Ureter (tissue), 1 donor: Measurements from ENCODE around the gene NAA35. TPM values are rescaled to one million over a fixed set of nuclear protein-coding genes. Genes with fewer than 3 reads are reported as not detected.
"Not testable (repeated sequence)": the region's sequence is repeated elsewhere in the genome, so short reads cannot be mapped to it uniquely, and the experiment has no call there.

Source experiments
- DNase-seq: peaks from one replicate; pipeline ENCODE4 v3.0.0-alpha.2; 2020; ENCODE audit warnings: low spot score
- total RNA-seq: library from RNA; stranded (reverse); gene quantifications from one replicate; pipeline ENCODE4 v1.2.4, GENCODE V29; 2023
- donor health status: DM: yes; HTN: yes; CAD: no.

Gene NAA35
- 30.3 TPM for total RNA-seq

DNA sequence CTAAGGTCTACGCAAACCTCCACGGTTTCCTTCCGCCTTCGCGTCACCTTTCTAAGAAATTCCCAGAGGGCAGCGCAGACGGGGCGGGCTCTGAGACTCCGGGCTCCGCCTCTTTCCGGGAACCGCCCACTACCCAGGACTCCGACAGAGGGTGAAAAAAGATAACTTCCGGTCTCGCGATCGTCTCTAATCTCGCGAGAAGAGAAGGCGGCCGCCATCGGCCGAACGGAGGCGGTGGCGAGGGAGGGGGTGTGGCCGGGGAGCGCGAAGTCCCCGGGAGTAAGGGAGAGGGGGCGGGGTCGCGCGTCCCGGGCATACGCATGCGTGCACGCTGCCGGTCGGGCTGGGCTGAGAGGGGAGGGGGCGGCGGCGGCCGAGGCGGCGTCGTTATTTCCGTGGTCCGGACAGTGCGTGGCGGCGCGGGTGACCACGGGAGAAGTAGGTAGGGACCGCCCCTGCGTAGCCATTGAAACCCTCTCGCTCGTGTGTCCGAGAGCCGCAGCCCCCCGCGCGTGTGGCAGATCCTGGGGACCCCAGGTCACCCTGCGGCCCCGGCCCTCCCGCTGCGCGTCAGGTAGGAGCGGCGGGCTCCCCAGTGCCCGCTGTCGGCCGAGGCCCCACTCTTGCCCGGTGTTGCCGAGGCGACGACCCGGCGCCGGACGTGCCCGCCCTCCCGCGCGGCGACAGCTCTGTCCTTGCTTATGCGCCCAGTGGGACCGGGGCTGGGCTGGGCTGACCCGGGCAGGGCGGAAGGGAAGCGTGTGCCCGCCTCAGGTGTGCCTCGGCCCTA is at the start of gene NAA35:
TSS of gene NAA35 (plus strand) at position 315 of the 790 bp plus-strand sequence. CDS start 1,014 bp downstream, outside the sequence.
- DNase-seq, result peak; percentile 99

DNA sequence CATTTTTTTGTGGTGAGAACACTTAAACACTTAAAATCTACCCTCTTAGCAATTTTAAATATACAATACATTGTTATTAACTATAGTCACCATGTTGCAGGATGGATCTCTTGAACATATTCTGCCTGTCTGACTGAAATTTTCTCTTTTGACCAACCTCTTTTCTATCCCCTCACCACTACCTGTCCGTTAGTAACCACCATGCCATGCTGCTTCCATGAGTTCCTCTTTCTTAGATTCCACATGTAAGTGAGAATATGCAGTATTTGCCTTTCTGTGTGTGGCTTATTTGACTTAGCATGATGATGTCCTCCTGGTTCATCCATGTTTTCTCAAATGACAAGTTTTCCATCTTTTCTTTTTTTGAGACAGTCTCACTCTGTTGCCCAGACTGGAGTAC is 48.5 kb upstream of the NAA35 start:
- DNase-seq, result no peak

DNA sequence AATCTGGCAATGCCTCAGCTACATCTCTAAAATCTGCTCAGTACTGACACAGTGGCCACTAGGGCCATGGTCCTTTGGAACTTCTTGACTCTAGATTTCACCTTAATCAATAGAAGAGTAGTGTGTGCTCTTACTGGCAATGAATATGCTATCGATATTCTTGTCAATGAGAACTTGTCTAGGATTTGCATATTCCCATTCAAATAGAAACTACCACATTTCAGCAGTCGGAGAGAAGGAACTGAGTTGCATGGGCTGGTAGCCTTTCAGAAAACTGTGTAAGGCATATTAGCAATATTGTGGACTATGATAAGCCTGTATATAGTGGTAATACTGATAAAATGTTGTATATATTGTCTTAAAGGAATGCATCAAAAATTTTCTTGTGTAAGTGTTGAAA is 45.3 kb upstream of the NAA35 start:
- no peak for DNase-seq

DNA sequence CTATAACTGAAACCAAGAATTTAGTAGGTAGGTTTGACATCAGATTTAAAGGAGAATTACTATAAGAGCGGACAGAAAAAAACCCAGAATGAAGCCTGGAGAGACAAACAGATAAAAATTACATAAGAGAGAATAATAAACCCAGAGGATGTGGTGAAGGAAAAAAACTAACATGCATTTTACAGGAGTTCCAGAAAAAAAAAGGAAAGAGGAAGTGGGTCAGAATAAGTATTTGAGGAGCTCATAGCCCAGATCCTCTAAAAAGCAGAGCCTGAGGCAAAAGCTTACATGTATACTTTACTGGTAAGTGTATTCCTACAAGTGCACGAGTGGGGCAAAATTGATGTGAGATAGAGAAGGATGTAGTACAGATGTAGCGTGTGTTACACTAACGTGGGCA is 43.1 kb upstream of the NAA35 start:
- no peak for DNase-seq

DNA sequence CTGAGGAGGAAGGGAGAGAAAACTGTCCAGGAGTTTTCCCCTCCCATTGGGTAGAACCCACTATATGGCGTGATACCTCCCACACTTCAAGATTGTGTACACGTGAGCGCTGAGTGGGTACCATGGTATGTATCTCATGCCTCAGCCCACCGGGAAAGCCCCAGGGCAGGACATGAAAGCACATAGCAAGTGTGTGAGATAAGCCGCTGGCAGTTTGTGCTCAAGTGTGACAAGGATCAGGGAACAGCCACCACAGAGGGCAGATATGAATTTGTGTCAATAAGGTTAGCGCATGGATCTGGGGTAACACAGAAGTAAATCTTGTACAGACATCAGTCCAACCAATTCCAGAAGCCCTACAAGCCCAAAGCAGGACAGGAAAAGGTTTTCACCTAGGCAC is 42.6 kb upstream of the NAA35 start:
- DNase-seq, result no peak

DNA sequence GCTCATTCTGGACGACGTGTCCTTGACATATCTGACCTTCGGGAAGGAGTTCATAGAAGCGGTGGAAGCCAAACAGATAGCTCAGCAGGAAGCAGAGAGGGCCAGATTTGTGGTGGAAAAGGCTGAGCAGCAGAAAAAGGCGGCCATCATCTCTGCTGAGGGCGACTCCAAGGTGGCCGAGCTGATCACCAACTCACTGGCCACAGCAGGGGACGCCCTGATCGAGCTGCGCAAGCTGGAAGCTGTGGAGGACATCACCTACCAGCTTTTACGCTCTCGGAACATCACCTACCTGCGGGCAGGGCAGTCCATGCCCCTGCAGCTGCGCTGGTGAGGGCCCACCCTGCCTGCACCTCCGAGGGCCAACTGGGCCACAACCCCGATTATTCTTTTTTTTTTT is 41.6 kb upstream of the NAA35 start:
- DNase-seq, result no peak

DNA sequence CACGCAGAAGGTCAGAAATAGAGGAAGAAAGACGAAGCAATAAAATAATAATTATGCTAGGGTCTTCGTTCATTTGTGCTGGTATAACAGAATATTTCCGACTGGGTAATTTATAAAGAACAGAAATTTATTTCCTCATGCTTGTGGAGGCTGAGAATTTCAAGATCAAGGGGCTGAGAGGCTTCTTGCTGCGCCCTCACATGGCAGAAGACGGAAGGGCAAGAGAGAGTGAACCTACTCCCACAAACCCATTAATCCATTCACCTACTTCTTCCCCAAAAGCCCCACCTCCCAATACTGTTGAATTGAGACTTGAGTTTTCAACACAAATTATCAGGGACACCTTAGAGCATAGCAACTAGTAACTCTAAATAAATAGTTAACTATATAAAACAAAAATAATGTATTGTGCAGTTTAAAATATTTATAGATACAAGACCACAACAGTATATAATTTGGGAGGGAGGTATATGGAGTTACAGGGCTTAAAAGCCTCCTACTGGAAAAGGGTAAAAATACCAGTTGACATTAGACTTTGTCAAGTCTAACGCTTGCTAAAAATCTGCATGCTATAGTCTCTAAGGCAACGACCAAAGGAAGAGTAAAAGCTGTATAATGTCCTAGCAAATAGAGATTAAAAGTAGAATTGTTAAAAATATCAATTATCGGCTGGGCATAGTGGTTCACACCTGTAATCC is 40.3 kb upstream of the NAA35 start:
- no peak for DNase-seq

DNA sequence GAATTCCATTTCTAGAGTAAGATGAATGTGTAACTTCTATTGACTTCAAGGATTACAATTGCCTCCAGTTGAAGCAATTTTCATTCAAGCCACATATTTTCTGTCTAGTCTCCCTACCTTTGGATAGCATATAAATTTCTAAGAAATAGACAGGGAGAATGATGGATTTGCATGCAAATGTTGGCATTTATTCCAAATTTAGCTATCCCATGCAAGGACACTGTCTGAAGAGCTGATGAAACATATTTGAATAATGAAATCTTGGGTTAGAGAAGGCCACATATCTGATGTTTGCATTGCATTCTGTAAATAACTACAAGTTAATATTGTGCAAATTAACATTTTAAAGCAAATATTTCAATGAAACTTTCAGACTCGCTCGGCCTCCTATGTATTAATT is 36.0 kb upstream of the NAA35 start:
- DNase-seq, result no peak

DNA sequence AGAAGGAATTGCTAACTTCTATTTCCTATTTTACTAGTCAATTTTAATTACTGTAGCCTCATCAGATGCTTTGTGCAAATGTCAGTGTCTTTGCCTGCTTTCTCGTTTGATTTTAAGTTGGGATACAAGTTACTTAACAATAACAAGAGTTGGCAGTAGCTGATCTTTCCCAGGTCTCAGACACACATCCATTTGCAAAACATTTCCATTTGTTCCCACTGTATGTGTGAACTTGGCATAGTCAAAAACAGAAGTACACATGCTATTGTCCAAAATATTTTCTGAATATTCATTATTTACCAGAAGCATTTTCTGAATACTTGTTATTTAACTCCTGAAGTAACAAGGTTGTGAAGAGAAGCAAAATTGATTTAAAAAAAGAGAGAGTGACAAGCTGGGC is 35.0 kb upstream of the NAA35 start:
- DNase-seq, result no peak

DNA sequence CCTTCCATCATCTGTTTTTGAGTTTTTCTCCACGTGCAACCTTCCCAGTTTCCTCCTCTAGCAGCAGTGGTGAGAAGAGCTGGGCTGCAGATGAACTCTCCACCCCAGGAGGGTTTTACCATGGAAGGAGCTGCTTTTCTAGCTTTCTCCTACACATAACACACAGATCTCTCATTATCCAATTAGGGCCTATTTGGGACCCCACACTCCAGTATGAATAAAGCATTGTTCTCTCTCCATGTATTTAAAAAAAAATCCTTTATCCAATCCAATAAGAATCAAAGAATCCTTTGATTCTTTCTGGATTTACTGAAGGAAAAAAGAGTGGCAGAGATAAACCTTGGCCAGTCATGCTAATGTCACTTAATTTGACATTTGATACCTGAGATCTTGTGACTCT is 31.6 kb upstream of the NAA35 start:
- no peak for DNase-seq

DNA sequence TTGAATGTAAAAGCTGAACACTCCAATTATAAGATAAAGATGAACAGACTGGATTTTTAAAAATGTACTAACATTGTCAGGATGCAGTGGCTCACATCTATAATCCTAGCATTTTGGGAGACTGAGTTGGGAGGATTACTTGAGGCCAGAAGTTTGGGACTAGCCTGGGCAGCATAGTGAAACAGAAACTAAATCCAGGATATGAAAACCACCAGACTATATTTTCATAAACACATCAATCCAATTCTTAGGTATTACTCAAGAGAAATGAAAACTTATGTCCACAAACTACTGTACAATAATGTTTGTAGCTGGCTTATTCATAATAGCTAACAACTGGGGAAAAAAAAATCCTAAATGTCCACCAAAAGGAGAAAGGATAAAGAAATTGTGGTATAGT is 26.8 kb upstream of the NAA35 start:
- DNase-seq, result no peak

DNA sequence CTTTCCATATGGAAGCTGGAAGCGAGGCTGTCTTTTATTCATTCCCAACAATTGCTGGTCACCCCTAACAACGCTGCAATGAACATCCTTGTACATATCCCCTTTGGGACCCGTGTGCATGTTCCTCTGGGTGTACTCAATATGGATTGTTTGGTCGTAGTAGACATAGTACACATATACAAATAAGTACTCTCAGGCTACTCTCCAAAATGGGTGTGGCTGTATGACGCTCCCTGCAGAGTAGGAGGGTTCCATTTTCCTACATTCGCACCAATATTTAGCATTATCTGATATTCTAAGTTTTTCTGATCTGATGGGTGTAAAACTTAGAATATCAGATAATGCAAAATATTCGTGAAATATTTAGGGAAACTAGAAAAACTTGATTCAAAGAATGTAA is 23.2 kb upstream of the NAA35 start:
- no peak for DNase-seq

DNA sequence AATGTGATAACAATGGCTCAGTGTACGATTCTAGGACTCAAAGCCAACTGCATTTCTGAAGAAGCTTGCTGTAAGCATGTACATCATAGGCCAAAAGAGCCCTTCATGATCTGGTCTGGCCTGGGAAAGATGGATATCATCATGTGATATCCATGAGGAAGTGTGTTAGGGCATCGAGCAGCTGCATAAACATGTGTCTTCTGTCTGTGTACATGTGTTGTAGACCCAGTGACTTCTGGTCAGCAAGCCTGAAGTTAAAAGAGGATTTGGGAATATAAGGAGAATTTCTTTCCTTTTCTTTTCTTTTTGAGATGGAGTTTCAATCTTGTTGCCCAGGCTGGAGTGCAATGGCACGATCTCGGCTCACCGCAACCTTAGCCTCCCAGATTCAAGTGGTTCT is 15.5 kb upstream of the NAA35 start:
- DNase-seq, result no peak

DNA sequence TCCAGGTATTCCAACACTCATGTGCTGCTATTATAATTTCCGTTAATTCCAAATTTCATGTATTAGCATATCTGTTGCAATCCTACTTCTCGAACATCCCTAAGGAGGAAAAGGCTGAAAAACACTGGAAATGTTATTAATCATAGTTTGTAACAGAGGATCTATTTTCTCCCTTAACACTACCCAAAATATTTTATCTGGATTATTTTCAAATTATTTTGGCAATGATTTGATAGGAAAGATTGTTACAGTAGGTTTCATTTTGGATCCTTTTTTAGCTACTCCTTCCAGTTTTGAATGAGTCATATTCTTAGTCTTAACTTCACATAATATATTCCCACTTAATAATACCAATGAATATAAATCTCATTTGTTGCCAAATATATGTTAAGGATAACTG is 13.9 kb upstream of the NAA35 start:
- DNase-seq, result no peak

DNA sequence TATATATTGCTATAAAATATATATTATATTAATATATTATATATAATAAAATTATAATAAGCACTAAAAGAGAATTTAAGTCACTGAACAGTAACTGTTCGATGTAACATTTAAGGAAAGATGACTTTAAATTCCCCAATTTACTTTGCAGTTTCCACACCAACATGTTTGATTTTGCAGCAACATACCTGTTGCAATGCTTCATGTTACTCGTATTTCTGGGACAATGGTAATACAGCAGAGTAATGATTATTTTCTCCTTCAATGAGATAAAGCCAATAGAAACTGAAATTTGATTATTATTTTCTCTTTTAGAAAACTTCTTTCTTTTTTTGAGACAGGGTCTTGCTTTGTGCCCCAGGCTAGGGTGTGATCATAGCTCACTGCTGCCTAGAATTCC is 9.5 kb upstream of the NAA35 start:
- DNase-seq, result no peak

DNA sequence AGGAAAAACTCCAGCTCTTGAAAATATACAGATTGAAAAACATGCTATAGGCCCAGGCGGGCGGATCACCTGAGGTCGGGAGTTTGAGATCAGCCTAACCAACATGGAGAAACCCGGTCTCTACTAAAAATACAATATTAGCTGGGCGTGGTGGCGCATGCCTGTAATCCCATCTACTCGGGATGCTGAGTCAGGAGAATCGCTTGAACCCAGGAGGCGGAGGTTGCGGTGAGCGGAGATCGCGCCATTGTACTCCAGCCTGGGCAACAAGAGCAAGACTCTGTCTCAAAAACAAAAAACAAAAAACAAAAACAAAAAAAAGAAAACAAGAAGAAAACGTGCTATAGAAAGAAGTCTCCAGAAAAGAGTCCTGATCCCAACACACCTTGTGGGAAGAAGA is 5.0 kb upstream of the NAA35 start:
- DNase-seq, result not testable (repeated sequence)

DNA sequence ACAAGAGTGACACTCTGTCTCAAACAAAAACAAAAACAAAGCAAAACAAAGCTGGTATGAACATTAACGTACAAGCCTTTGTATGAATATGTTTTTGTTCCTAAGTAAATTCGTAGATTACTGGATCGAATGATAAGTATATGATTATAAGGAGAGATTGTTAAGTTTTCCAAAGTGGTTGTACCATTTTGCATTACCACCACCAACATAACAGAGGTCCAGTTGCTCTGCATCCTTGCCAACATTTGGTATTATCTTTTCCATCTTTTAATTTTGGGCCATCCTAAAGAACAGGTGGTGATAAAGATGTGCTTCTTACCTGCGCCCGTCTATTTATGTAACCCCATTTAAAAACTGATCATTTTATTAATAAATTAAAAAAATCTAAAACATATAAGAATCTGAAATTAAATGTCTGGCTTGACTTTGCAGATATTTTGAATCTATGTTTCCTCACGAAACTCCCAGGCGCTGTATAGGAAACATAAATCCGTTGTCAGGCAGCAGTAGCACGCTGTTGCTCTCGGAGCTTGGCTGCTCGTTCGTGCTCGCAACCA is 593 bp upstream of the NAA35 start:
- no peak for DNase-seq

DNA sequence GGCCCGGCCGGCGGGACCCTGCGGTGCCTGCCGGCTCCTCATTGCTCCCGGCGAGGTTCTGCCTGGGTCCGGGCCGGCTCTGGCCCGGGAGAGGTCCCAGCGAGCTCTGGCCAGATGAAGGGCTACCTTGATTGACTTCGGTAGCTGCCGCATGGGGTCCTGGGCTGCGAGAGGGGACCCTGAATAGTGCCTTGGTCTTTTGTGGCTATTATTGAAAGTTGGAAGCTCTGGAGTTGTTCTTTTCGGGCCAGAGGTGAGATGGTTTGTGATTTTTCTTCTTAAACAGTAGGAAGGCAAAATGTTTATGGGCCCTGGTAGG is 635 bp downstream of the NAA35 start:
- DNase-seq, result no peak

DNA sequence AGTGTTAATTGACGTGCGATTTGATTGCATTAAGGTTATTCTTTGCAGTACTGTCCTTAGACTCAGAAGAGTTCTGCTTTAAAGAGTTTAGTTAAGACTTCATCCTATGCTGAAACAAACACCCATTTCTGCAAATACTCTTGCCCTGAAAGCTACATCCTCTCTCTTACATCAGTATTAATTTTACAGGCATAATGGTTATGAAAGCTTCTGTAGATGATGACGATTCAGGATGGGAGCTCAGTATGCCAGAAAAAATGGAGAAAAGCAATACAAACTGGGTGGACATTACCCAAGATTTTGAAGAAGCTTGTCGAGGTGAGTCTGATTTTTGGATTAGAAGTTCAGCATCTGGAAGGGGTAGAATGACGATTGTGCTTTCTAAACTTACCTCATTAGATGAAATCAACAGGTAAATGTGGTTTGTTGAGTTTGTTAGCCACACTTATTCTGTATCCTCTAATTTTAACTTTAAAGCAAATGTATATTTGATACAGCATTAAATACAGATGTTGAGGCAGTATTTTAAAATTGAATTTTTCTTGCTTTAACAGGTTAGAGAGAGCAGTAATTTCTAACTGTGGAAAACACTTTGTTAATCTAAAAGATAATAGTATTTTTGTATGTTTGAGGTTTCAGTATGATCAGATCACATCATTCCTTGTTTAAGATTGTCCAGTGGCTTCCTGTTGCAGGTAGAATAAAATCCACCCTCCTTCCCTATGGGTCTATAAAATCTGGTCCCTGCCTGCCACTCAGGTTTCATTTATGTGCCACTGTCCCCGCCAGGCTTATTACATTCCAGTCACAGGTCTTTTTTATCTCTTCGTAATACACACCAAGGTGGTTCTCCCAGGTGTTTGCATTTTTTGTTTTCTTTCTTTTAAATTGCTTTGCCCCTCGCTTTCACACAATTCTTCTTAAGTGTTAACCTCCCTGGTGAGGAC is 1.3 kb downstream of the NAA35 start:
- DNase-seq, result no peak

DNA sequence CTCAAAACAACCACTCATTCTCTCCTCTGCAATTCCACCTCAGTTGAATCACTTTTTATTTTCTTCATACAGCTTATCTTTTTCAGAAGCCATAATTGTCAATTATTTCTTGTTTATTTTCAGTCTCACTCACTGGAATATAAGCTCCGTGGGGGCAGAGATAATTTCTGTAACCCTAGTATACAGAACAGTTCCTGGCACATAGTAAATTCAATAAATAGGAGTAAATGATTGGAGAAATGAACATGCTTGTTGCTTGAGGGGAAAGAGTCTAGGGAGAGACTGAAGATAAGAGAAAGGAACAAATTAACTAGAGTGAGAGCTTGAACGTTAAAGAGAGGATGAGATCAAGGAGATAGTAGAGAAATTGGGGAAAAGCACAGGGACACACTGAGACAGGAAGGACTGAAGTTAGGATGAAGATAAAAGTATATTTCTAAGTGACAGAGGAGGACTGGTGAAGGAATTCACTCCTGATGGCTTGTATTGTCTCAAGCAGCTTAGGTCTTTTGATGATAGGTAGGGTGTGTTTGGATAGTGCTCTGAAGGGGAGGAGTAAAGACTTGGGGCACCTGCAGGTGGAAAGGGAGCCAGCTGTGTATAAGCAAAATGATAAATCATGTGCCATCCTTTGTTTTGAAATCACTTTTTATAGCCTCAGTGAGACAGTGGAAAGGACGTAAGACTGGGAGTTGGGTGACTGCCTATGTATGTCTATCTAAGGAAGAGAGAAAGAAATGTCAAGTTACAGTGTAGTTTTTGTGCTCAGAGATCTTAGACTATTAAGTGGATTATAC is 2.2 kb downstream of the NAA35 start:
- no peak for DNase-seq

DNA sequence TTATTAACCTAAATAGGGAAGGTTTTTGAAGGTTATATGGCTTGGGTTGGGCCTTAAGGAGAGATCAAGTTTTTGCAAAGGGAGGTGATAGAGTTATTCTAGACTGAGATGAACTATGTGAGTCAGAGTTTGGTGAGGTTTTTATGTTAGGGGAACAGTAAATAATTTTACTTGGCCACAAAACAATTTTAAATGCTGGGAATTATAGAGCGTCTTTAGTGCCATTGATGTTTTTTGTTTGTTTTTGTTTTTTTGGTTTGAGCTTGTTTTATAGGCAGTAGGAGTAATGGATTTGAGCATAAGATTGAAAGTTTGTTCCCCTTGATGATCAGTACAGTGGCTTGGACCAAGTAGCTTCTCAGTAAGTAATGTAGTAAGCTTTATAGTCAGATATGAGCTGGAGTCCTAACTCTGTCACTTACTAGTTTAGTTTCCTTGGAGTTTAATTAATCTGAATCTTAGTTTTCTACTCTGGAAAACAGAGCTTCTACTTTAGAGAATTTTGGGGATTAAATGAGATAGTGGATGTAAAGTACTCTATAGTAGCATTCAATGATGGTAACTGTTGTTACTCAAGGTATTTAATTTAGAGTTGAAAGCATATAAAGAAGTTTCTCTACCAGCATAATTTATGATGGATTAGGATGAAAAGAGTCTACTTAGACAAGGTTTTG is 2.9 kb downstream of the NAA35 start:
- DNase-seq, result no peak
